ENCODE measurements around the gene FAR2.

Gene FAR2

GRCh38 chr12:29208936-29209701, 60.0 kb downstream of the FAR2 start:
- no peaks in the 10 kb centered on the region for H3K36me3 ChIP-seq (ENCODE audit: control insufficient read depth in 1 of 2, insufficient read depth in 2 of 2, low read length in 2 of 2)
- no peak overlapping the region for H3K4ac ChIP-seq (ENCODE audit: low read depth, low read length)
- no peak overlapping the region for H3K14ac ChIP-seq (ENCODE audit: low read length)
- no peak overlapping the region for H2AK5ac ChIP-seq (ENCODE audit: low read length)
- DNase-seq = no peak
- H3K18ac ChIP-seq (ENCODE audit: low read length) = no peak overlapping the region
- H2BK120ac ChIP-seq (ENCODE audit: insufficient read depth, low read length, poor library complexity) = peak overlapping the region; percentile 33
- no peak overlapping the region for H3K23ac ChIP-seq (ENCODE audit: low read length)
- H3K9me3 ChIP-seq (ENCODE audit: insufficient read depth, low read depth, low read length) = no peaks in the 10 kb centered on the region
- H2AFZ ChIP-seq (ENCODE audit: insufficient read depth, low read length, poor library complexity) = no peak overlapping the region
- no peak overlapping the region for H4K12ac ChIP-seq (ENCODE audit: low read depth, low read length)
- WGBS (ENCODE audit: extremely low coverage, insufficient coverage, insufficient read length) = no CpG with 5 or more reads among the region's 3 CpGs
- no peak overlapping the region for H2BK5ac ChIP-seq (ENCODE audit: low read depth, low read length, poor library complexity)
- H4K8ac ChIP-seq (ENCODE audit: low read depth, low read length) = no peak overlapping the region
- no peaks in the 10 kb centered on the region for H3K79me2 ChIP-seq (ENCODE audit: control insufficient read depth, insufficient read depth, low read length, poor library complexity)
- no peak overlapping the region for H3K27ac ChIP-seq (ENCODE audit: low read depth, low read length)
- H3K27me3 ChIP-seq (ENCODE audit: insufficient read depth, low read length) = no peaks in the 10 kb centered on the region
- H3K4me1 ChIP-seq (ENCODE audit: control insufficient read depth in 1 of 2, insufficient read depth in 2 of 2, low read length in 2 of 2) = peaks cover 0 to 4% of the 10 kb centered on the region in 2 experiments
- no peak overlapping the region for H3K4me3 ChIP-seq (ENCODE audit: low read depth, low read length)
- H2BK12ac ChIP-seq (ENCODE audit: low read length) = no peak overlapping the region
- H3K79me1 ChIP-seq (ENCODE audit: low read length) = no peaks in the 10 kb centered on the region
- H3K9ac ChIP-seq (ENCODE audit: low read length) = no peak overlapping the region
- H3K4me2 ChIP-seq (ENCODE audit: low read length) = no peak overlapping the region
- no peak overlapping the region for H4K91ac ChIP-seq (ENCODE audit: low read depth, low read length)

DNA sequence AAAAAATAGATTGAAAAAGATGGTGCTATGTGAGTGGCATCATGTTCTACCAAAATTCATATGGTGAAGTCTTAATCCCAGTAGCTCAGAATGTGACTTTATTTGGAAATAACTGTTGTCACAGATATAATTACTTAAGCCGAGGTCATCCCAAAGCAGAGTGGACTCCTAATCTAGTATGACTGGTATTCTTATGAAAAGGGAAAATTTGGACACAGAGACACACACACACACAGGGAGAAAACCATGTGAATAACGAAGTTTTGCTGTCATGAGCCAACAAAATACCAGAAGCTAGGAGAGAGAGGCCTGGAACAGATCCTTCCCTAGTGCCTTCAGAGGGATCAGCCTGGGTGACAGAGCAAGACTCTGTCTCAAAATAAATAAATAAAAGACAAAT, 62.6 kb downstream of the FAR2 start:
- no peak overlapping the region for H3K4me3 ChIP-seq (ENCODE audit: low read depth, low read length)
- H3K4ac ChIP-seq (ENCODE audit: low read depth, low read length) = no peak overlapping the region
- no peak overlapping the region for H4K12ac ChIP-seq (ENCODE audit: low read depth, low read length)
- H3K4me2 ChIP-seq (ENCODE audit: low read length) = no peak overlapping the region
- H3K9ac ChIP-seq (ENCODE audit: low read length) = no peak overlapping the region
- no peak overlapping the region for H3K23ac ChIP-seq (ENCODE audit: low read length)
- H3K14ac ChIP-seq (ENCODE audit: low read length) = no peak overlapping the region
- WGBS (ENCODE audit: extremely low coverage, insufficient coverage, insufficient read length) = no CpG with 5 or more reads among the region's 2 CpGs
- no peak overlapping the region for H2AFZ ChIP-seq (ENCODE audit: insufficient read depth, low read length, poor library complexity)
- H4K8ac ChIP-seq (ENCODE audit: low read depth, low read length) = no peak overlapping the region
- no peak overlapping the region for H2BK120ac ChIP-seq (ENCODE audit: insufficient read depth, low read length, poor library complexity)
- H3K4me1 ChIP-seq (ENCODE audit: control insufficient read depth in 1 of 2, insufficient read depth in 2 of 2, low read length in 2 of 2) = peaks cover 0 to 4% of the 10 kb centered on the region in 2 experiments
- H2BK5ac ChIP-seq (ENCODE audit: low read depth, low read length, poor library complexity) = no peak overlapping the region
- no peaks in the 10 kb centered on the region for H3K9me3 ChIP-seq (ENCODE audit: insufficient read depth, low read depth, low read length)
- no peak overlapping the region for H4K91ac ChIP-seq (ENCODE audit: low read depth, low read length)
- H3K79me1 ChIP-seq (ENCODE audit: low read length) = no peaks in the 10 kb centered on the region
- H2BK12ac ChIP-seq (ENCODE audit: low read length) = no peak overlapping the region
- no peak for DNase-seq
- no peaks in the 10 kb centered on the region for H3K79me2 ChIP-seq (ENCODE audit: control insufficient read depth, insufficient read depth, low read length, poor library complexity)
- H3K27ac ChIP-seq (ENCODE audit: low read depth, low read length) = no peak overlapping the region
- no peak overlapping the region for H3K18ac ChIP-seq (ENCODE audit: low read length)
- no peaks in the 10 kb centered on the region for H3K36me3 ChIP-seq (ENCODE audit: control insufficient read depth in 1 of 2, insufficient read depth in 2 of 2, low read length in 2 of 2)
- no peak overlapping the region for H2AK5ac ChIP-seq (ENCODE audit: low read length)
- no peaks in the 10 kb centered on the region for H3K27me3 ChIP-seq (ENCODE audit: insufficient read depth, low read length)

GRCh38 chr12:29212682-29213403, 63.8 kb downstream of the FAR2 start:
- WGBS (ENCODE audit: extremely low coverage, insufficient coverage, insufficient read length) = 100% methylated on average over 1 of the region's 4 CpGs
- Histone ChIP-seq H3K27ac (ENCODE audit: low read depth, low read length) (no peak overlapping the region), H2BK5ac (ENCODE audit: low read depth, low read length, poor library complexity) (no peak overlapping the region)

DNA sequence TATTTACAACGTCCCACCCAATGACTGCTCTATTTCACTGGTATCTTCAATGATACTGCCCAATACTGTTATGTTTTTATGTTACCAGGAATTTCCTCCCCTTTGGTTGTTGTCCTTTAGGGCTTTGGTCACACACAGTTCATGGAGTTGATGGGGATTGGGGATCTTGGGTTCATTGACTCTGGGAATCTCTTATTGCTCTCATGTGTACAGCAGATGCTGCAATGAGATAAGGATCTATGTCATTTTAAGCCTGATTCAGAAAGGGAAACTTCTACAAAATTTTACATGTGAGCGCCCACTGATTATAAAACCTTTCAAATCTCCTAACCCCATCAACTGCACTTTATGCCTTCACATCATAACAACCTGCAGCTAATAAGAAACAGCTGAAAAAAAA, 67.2 kb downstream of the FAR2 start:
- no peak overlapping the region for H4K8ac ChIP-seq (ENCODE audit: low read depth, low read length)
- no peaks in the 10 kb centered on the region for H3K36me3 ChIP-seq (ENCODE audit: control insufficient read depth in 1 of 2, insufficient read depth in 2 of 2, low read length in 2 of 2)
- H2BK5ac ChIP-seq (ENCODE audit: low read depth, low read length, poor library complexity) = no peak overlapping the region
- no peaks in the 10 kb centered on the region for H3K9me3 ChIP-seq (ENCODE audit: insufficient read depth, low read depth, low read length)
- H2BK12ac ChIP-seq (ENCODE audit: low read length) = no peak overlapping the region
- H3K23ac ChIP-seq (ENCODE audit: low read length) = no peak overlapping the region
- WGBS (ENCODE audit: extremely low coverage, insufficient coverage, insufficient read length) = no CpG with 5 or more reads among the region's 2 CpGs
- H3K14ac ChIP-seq (ENCODE audit: low read length) = no peak overlapping the region
- no peak overlapping the region for H3K27ac ChIP-seq (ENCODE audit: low read depth, low read length)
- no peak overlapping the region for H4K91ac ChIP-seq (ENCODE audit: low read depth, low read length)
- no peak for DNase-seq
- H2AK5ac ChIP-seq (ENCODE audit: low read length) = no peak overlapping the region
- H3K79me1 ChIP-seq (ENCODE audit: low read length) = no peaks in the 10 kb centered on the region
- no peak overlapping the region for H3K4ac ChIP-seq (ENCODE audit: low read depth, low read length)
- no peak overlapping the region for H3K4me3 ChIP-seq (ENCODE audit: low read depth, low read length)
- no peaks in the 10 kb centered on the region for H3K4me1 ChIP-seq (ENCODE audit: control insufficient read depth in 1 of 2, insufficient read depth in 2 of 2, low read length in 2 of 2)
- H3K9ac ChIP-seq (ENCODE audit: low read length) = no peak overlapping the region
- no peaks in the 10 kb centered on the region for H3K27me3 ChIP-seq (ENCODE audit: insufficient read depth, low read length)
- H3K18ac ChIP-seq (ENCODE audit: low read length) = no peak overlapping the region
- no peak overlapping the region for H2AFZ ChIP-seq (ENCODE audit: insufficient read depth, low read length, poor library complexity)
- no peak overlapping the region for H3K4me2 ChIP-seq (ENCODE audit: low read length)
- H3K79me2 ChIP-seq (ENCODE audit: control insufficient read depth, insufficient read depth, low read length, poor library complexity) = no peaks in the 10 kb centered on the region
- no peak overlapping the region for H2BK120ac ChIP-seq (ENCODE audit: insufficient read depth, low read length, poor library complexity)
- H4K12ac ChIP-seq (ENCODE audit: low read depth, low read length) = no peak overlapping the region

More at GRCh38 chr12:29212682-29213403, 63.8 kb downstream of the FAR2 start:
- H3K79me2 ChIP-seq (ENCODE audit: control insufficient read depth, insufficient read depth, low read length, poor library complexity) = no peaks in the 10 kb centered on the region
- H3K27me3 ChIP-seq (ENCODE audit: insufficient read depth, low read length) = no peaks in the 10 kb centered on the region
- no peak overlapping the region for H4K12ac ChIP-seq (ENCODE audit: low read depth, low read length)
- no peak overlapping the region for H3K4me3 ChIP-seq (ENCODE audit: low read depth, low read length)
- no peak overlapping the region for H2BK12ac ChIP-seq (ENCODE audit: low read length)
- H3K36me3 ChIP-seq (ENCODE audit: control insufficient read depth in 1 of 2, insufficient read depth in 2 of 2, low read length in 2 of 2) = no peaks in the 10 kb centered on the region
- no peak overlapping the region for H2AK5ac ChIP-seq (ENCODE audit: low read length)
- no peak overlapping the region for H3K23ac ChIP-seq (ENCODE audit: low read length)
- H2AFZ ChIP-seq (ENCODE audit: insufficient read depth, low read length, poor library complexity) = no peak overlapping the region
- no peak overlapping the region for H3K4me2 ChIP-seq (ENCODE audit: low read length)
- no peak overlapping the region for H4K8ac ChIP-seq (ENCODE audit: low read depth, low read length)
- H3K4me1 ChIP-seq (ENCODE audit: control insufficient read depth in 1 of 2, insufficient read depth in 2 of 2, low read length in 2 of 2) = peaks cover 0 to 4% of the 10 kb centered on the region in 2 experiments
- H3K9ac ChIP-seq (ENCODE audit: low read length) = no peak overlapping the region
- H3K14ac ChIP-seq (ENCODE audit: low read length) = no peak overlapping the region
- no peak overlapping the region for H3K4ac ChIP-seq (ENCODE audit: low read depth, low read length)
- DNase-seq = peak; percentile 20 to 76
- H3K9me3 ChIP-seq (ENCODE audit: insufficient read depth, low read depth, low read length) = no peaks in the 10 kb centered on the region
- no peaks in the 10 kb centered on the region for H3K79me1 ChIP-seq (ENCODE audit: low read length)
- no peak overlapping the region for H3K18ac ChIP-seq (ENCODE audit: low read length)
- H2BK120ac ChIP-seq (ENCODE audit: insufficient read depth, low read length, poor library complexity) = no peak overlapping the region
- no peak overlapping the region for H4K91ac ChIP-seq (ENCODE audit: low read depth, low read length)
